ENCODE measurements around the gene PRPF40B. TPM values are rescaled to one million over a fixed set of nuclear protein-coding genes. Genes with fewer than 3 reads are reported as not detected.

Gene PRPF40B
- total and polyA plus RNA-seq, 2 of the 13 experiments (the other 11 are each of a cell fraction or from before 2014, with no cell fraction given) = 5.0 to 7.8 TPM

- TF ChIP-seq ZBTB1 (CRISPR knock-in tag; IDR thresholded peaks at IDR 0.05; ENCODE audit: borderline replicate concordance) (no peak), ZNF878 (CRISPR knock-in tag; IDR thresholded peaks at IDR 0.05) (no peak), ZKSCAN5 (CRISPR knock-in tag; IDR thresholded peaks at IDR 0.05) (no peak), ZNF543 (CRISPR knock-in tag; IDR thresholded peaks at IDR 0.05) (no peak; the same call in 1 of the 2 replicates), ZNF672 (CRISPR knock-in tag; IDR thresholded peaks at IDR 0.05) (no peak), ZNF331 (CRISPR knock-in tag; IDR thresholded peaks at IDR 0.05) (no peak; the same call in 1 of the 2 replicates), ZNF710 (CRISPR knock-in tag; IDR thresholded peaks at IDR 0.05; ENCODE audit: borderline replicate concordance) (no peak), ZNF12 (CRISPR knock-in tag; IDR thresholded peaks at IDR 0.05) (no peak; the same call in 1 of the 2 replicates), ZBTB8A (CRISPR knock-in tag; IDR thresholded peaks at IDR 0.05; ENCODE audit: borderline replicate concordance, low read depth) (no peak), THAP8 (CRISPR knock-in tag; IDR thresholded peaks at IDR 0.05; ENCODE audit: borderline replicate concordance) (no peak), HES4 (CRISPR knock-in tag; IDR thresholded peaks at IDR 0.05; ENCODE audit: borderline replicate concordance) (peak; percentile 54; the same call in 1 of the 2 replicates), ZSCAN31 (CRISPR knock-in tag; IDR thresholded peaks at IDR 0.05; ENCODE audit: low read depth) (0 out of 2 replicates have a peak, but pooled peaks have one; percentile 20), TARDBP (CRISPR knock-in tag; IDR thresholded peaks at IDR 0.05) (no peak), SMYD3 (CRISPR knock-in tag; IDR thresholded peaks at IDR 0.05) (no peak), CEBPZ (IDR thresholded peaks at IDR 0.05; ENCODE audit: low read length) (no peak), ISX (CRISPR knock-in tag; conservative IDR thresholded peaks at IDR 0.05) (no peak), KDM5B (CRISPR knock-in tag; IDR thresholded peaks at IDR 0.05; ENCODE audit: borderline replicate concordance) (no peak), GPN1 (CRISPR knock-in tag; IDR thresholded peaks at IDR 0.05; ENCODE audit: borderline replicate concordance) (no peak), MXI1 (IDR thresholded peaks at IDR 0.05; ENCODE audit: borderline replicate concordance, low read depth, low read length) (peak; percentile 44; the same call in 1 of the 3 replicates), SCMH1 (CRISPR knock-in tag; IDR thresholded peaks at IDR 0.05; ENCODE audit: borderline replicate concordance) (no peak), FOSL1 (CRISPR knock-in tag; IDR thresholded peaks at IDR 0.05; ENCODE audit: borderline replicate concordance) (no peak), ZNF446 (CRISPR knock-in tag; IDR thresholded peaks at IDR 0.05) (no peak), SAFB2 (CRISPR knock-in tag; IDR thresholded peaks at IDR 0.05; ENCODE audit: borderline replicate concordance, low read depth) (no peak; the same call in 1 of the 2 replicates)
These were observed at the start of gene PRPF40B (continued) for GRCh38 chr12:49623142-49623904.

All from HepG2 (cell line).